ENCODE measurements around the gene HSD17B3. TPM values are rescaled to one million over a fixed set of nuclear protein-coding genes. Genes with fewer than 3 reads are reported as not detected.
"Not testable (repeated sequence)": the region's sequence is repeated elsewhere in the genome, so short reads cannot be mapped to it uniquely, and the experiment has no call there.

The HSD17B3 gene
- total RNA-seq, 3 donors from 2014 or later = 1.4 to 1.9 (median 1.6) TPM

GRCh38 chr9:96320749-96321280, 18.8 kb upstream of the HSD17B3 start:
- intact Hi-C loops (cut with DNase I, micrococcal nuclease) = no loop called here
- ATAC-seq = no peak
- no peaks in the 10 kb centered on the region for H3K9me3 ChIP-seq
- no peak for DNase-seq
- no peak overlapping the region for H3K4me3 ChIP-seq
- no peak for TF ChIP-seq CTCF (IDR thresholded peaks at IDR 0.05)
- no peaks in the 10 kb centered on the region for H3K4me1 ChIP-seq (ENCODE audit: low read depth)
- no peaks in the 10 kb centered on the region for H3K36me3 ChIP-seq (ENCODE audit: low read depth)

GRCh38 chr9:96318921-96319565, 17.1 kb upstream of the HSD17B3 start:
- H3K4me3 ChIP-seq = no peak overlapping the region
- H3K4me1 ChIP-seq (ENCODE audit: low read depth) = no peaks in the 10 kb centered on the region
- H3K9me3 ChIP-seq = no peaks in the 10 kb centered on the region
- DNase-seq = no peak
- intact Hi-C loops (cut with DNase I, micrococcal nuclease) = loop anchor here in 1 of 2 donors (10.0 kb wide), 1 partner anchor 84 kb away; no protein-coding TSS in a partner anchor
- H3K36me3 ChIP-seq (ENCODE audit: low read depth) = no peaks in the 10 kb centered on the region
- no peak for ATAC-seq
- TF ChIP-seq CTCF (IDR thresholded peaks at IDR 0.05) = no peak

GRCh38 chr9:96317335-96317980, 15.5 kb upstream of the HSD17B3 start:
- DNase-seq = peak in 2 of 3 donors; percentile 51 to 66
- intact Hi-C loops (cut with DNase I, micrococcal nuclease) = loop anchor here in 1 of 2 donors (10.0 kb wide), 1 partner anchor 83 kb away; no protein-coding TSS in a partner anchor
- Histone ChIP-seq H3K36me3 (ENCODE audit: low read depth) (no peaks in the 10 kb centered on the region), H3K9me3 (peaks cover 4% of the 10 kb centered on the region), H3K4me1 (ENCODE audit: low read depth) (no peaks in the 10 kb centered on the region), H3K4me3 (no peak overlapping the region)
- peak; percentile 68 for TF ChIP-seq CTCF (IDR thresholded peaks at IDR 0.05)
- ATAC-seq = peak; percentile 73

- intact Hi-C loops (cut with DNase I, micrococcal nuclease) = loop anchor here in 1 of 2 donors (10.0 kb wide), 1 partner anchor 75 kb away; no protein-coding TSS in a partner anchor
- TF ChIP-seq CTCF (IDR thresholded peaks at IDR 0.05) = no peak
Measured at GRCh38 chr9:96309850-96310249, 7.9 kb upstream of the HSD17B3 start.

GRCh38 chr9:96306958-96307357, 5.0 kb upstream of the HSD17B3 start:
- DNase-seq; H3K4me1 ChIP-seq (ENCODE audit: low read depth); ATAC-seq; intact Hi-C loops (cut with DNase I, micrococcal nuclease); H3K4me3 ChIP-seq; H3K9me3 ChIP-seq; H3K36me3 ChIP-seq (ENCODE audit: low read depth): not testable (repeated sequence)

More at GRCh38 chr9:96309850-96310249, 7.9 kb upstream of the HSD17B3 start:
- Histone ChIP-seq H3K4me3 (no peak overlapping the region), H3K9me3 (peaks cover 4% of the 10 kb centered on the region), H3K4me1 (ENCODE audit: low read depth) (no peaks in the 10 kb centered on the region), H3K36me3 (ENCODE audit: low read depth) (no peaks in the 10 kb centered on the region)
- ATAC-seq = no peak
- DNase-seq = no peak

- intact Hi-C loops (cut with DNase I, micrococcal nuclease) = no loop called here
- H3K4me1 ChIP-seq (ENCODE audit: low read depth) = no peaks in the 10 kb centered on the region
Measured at GRCh38 chr9:96305171-96305570, 3.2 kb upstream of the HSD17B3 start.

More at GRCh38 chr9:96305171-96305570, 3.2 kb upstream of the HSD17B3 start:
- ATAC-seq = no peak
- no peaks in the 10 kb centered on the region for H3K9me3 ChIP-seq
- H3K4me3 ChIP-seq = no peak overlapping the region
- no peak for TF ChIP-seq CTCF (IDR thresholded peaks at IDR 0.05)
- H3K36me3 ChIP-seq (ENCODE audit: low read depth) = no peaks in the 10 kb centered on the region
- no peak for DNase-seq
